ENCODE measurements around the gene ZNF529.

- TF ChIP-seq POLR2A (IDR thresholded peaks at IDR 0.05) (peak; percentile 17 to 70 (median 62)), CTCF (IDR thresholded peaks at IDR 0.05) (no peak)
Measured at GRCh38 chr19:36605101-36605876, 32.2 kb upstream of the ZNF529 start, which contains the start of gene ZNF382.

Measured in body of pancreas (tissue), 4 donors.